ENCODE results near the gene NCAM2.

DNA sequence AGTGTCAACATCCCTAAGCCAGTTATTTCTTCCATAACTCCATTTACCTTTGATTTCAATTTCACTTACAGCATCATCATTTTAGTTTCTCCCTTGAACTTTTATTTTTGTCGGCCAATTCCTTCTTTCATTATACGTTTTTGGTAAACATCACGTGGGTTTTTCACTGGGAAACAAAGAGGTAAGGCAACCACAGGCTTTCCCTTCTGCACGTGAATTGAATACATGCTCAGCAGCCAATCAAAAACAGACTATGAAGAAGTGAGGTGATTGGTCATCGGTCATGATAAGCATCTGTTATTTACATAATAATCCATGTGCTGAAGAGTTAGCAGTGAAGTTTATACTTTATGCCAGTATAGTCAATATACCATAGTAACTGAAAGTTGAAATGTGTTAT lies 98.7 kb downstream of the NCAM2 start:
- TF ChIP-seq CTCF (conservative IDR thresholded peaks at IDR 0.05; ENCODE audit: low read depth, low read length) (no peak), EZH2phosphoT487 (IDR thresholded peaks at IDR 0.05; ENCODE audit: borderline replicate concordance, low read length) (no peak)

Data from PC-3 (cell line).